Gastrocnemius medialis (tissue), 4 donors: ENCODE results near the gene TRIM66.

Experiments used
- CTCF ChIP-seq, 5 experiments: fragments of 450-650 bp in 3 of 5; fragments of 200-600 bp in 2 of 5; sonication (generic) in 2 of 5; IDR thresholded peaks in 4 of 5; conservative IDR thresholded peaks in 1 of 5; 1 replicate in 4 of 5; 2 replicates in 1 of 5; pipeline ENCODE4 v1.5.1; 2016 to 2019; ENCODE audit warnings: antibody characterized with exemption in 5 of 5, mild to moderate bottlenecking in 3 of 5, moderate library complexity in 3 of 5
- POLR2A ChIP-seq, 2 donors: fragments of 450-650 bp; IDR thresholded peaks; one replicate each; pipeline ENCODE4 v1.6.1; 2017; ENCODE audit warnings: antibody characterized with exemption in 2 of 2, mild to moderate bottlenecking in 2 of 2, moderate library complexity in 2 of 2

- no peak for TF ChIP-seq CTCF (IDR thresholded peaks at IDR 0.05 in 4 of 5, conservative IDR thresholded peaks at IDR 0.05 in 1 of 5)
- no peak for TF ChIP-seq POLR2A (IDR thresholded peaks at IDR 0.05)
These were observed 15.9 kb upstream of the TRIM66 start for GRCh38 chr11:8698379-8698851.
